Measurements from ENCODE around the gene SNRNP25. TPM values are rescaled to one million over a fixed set of nuclear protein-coding genes. Genes with fewer than 3 reads are reported as not detected.

The SNRNP25 gene
- total and polyA plus RNA-seq, 2 donors (not counting 1 experiment from before 2014, with no cell fraction given), result 25.5 to 32.8 TPM

DNA sequence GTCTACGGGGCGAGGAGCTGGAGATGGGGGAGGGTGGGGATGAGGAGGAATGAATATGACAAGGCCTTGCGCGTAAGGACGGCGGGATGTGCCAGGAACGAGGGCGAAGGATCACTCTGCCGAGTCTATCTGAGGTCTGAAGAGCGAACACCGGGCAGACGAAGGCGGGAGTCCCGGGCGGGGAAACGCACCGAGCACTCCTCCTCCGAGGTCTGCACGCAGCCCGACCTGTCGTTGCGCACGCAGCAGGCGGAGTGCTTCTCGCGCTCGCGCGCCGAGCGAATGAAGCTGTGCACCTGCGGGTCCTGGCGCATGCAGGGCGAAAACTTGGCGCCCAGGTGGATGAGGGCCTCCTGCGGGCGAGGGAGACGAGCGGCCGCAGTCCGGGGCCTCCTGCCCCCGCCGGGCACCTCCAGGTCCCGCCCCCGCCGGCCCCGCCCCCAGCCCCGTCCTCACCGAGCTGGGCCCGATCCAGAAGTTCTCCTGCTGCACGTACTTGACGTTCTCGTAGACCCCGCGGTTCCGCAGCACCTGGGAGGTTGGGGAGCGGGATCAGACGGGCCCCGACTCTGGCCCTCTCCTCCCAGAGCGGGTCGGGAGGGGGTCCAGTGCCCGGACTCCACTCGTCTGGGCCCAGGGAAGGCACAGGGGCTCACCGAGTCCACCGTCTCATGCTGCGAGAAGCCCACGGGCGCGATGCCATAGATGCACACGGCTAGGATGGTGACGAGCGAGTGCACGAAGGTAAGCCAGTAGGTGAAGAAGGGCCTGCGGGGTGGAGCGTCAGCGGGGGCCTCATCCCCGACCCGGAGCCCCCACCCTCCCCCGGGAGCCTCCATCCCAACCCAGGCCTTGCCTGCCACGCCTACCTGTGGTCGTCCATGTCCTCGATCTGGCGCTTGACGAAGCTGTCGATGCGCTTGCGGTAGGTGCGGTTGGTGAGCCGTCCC, 7.6 kb downstream of the SNRNP25 start:
- Histone ChIP-seq H3K79me2 (ENCODE audit: control insufficient read depth, insufficient read depth, low read length) (no peaks in the 10 kb centered on the region), H3K4me2 (replicated peaks; ENCODE audit: low read depth, low read length, poor library complexity, severe bottlenecking) (no peak overlapping the region), H3K9me3 (ENCODE audit: control extremely low read depth in 1 of 3, control insufficient read depth in 2 of 3, insufficient read depth in 1 of 3, low read length in 2 of 3) (no peaks in the 10 kb centered on the region), H4K20me1 (ENCODE audit: control insufficient read depth, insufficient read depth, low read length, poor library complexity, severe bottlenecking) (no peaks in the 10 kb centered on the region), H3K4me1 (ENCODE audit: control insufficient read depth in 2 of 2, insufficient read depth in 2 of 2, low read length in 2 of 2) (peaks cover 0 to 8% of the 10 kb centered on the region in 2 donors), H3K27me3 (replicated peaks in 1 of 4; ENCODE audit: control extremely low read depth in 1 of 4, control insufficient read depth in 3 of 4, insufficient read depth in 4 of 4, low read length in 3 of 4) (peaks cover 0 to under 1% (median 0%) of the 10 kb centered on the region in 4 experiments), H3K9ac (ENCODE audit: low read length) (no peak overlapping the region), H3K4me3 (ENCODE audit: control extremely low read depth in 1 of 5, extremely low read depth in 1 of 5, insufficient read depth in 1 of 5, low read depth in 2 of 5, low read length in 4 of 5) (no peak overlapping the region), H3K27ac (ENCODE audit: low read length in 2 of 2) (no peak overlapping the region), H3K36me3 (replicated peaks in 1 of 2; ENCODE audit: control extremely low read depth in 1 of 2, control insufficient read depth in 1 of 2, extremely low read depth in 1 of 2, insufficient read depth in 2 of 2, low read length in 1 of 2) (peaks cover 0 to 19% of the 10 kb centered on the region in 2 experiments), H2AFZ (ENCODE audit: insufficient read depth, low read depth, low read length, poor library complexity, severe bottlenecking) (no peak overlapping the region)
- no peak overlapping the region for H3K4me3 Mint-ChIP-seq
- 96% methylated on average over 84 of the region's 89 CpGs for WGBS (ENCODE audit: insufficient coverage)
- intact Hi-C loops (cut with micrococcal nuclease), result no loop called here
- H3K4me1 Mint-ChIP-seq, result peaks cover 7% of the 10 kb centered on the region
- ChIA-PET POLR2A (interaction anchor here (0.6 kb wide), 1 partner anchor 21 kb away, joined by 3 read pairs; no protein-coding TSS in a partner anchor), CTCF (interaction anchor here (1.4 to 14.6 kb wide), 4 partner anchors 36 to 46 kb away, joined by 3 to 401 read pairs (median 13); no protein-coding TSS in a partner anchor)
- ATAC-seq (ENCODE audit: low read depth), result no peak
- DNase-seq, result no peak
- no peaks in the 10 kb centered on the region for H3K27me3 Mint-ChIP-seq
- no peaks in the 10 kb centered on the region for H3K9me3 Mint-ChIP-seq (ENCODE audit: insufficient read depth)
- TF ChIP-seq EZH2 (IDR thresholded peaks at IDR 0.05; ENCODE audit: borderline replicate concordance, insufficient read depth, low read depth, low read length, poor library complexity, severe bottlenecking), result no peak
- TF ChIP-seq, protein P1, sequence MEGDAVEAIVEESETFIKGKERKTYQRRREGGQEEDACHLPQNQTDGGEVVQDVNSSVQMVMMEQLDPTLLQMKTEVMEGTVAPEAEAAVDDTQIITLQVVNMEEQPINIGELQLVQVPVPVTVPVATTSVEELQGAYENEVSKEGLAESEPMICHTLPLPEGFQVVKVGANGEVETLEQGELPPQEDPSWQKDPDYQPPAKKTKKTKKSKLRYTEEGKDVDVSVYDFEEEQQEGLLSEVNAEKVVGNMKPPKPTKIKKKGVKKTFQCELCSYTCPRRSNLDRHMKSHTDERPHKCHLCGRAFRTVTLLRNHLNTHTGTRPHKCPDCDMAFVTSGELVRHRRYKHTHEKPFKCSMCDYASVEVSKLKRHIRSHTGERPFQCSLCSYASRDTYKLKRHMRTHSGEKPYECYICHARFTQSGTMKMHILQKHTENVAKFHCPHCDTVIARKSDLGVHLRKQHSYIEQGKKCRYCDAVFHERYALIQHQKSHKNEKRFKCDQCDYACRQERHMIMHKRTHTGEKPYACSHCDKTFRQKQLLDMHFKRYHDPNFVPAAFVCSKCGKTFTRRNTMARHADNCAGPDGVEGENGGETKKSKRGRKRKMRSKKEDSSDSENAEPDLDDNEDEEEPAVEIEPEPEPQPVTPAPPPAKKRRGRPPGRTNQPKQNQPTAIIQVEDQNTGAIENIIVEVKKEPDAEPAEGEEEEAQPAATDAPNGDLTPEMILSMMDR (IDR thresholded peaks at IDR 0.05), result no peak
- H3K27ac Mint-ChIP-seq, result no peak overlapping the region

Data from B cell (primary cell).